ENCODE measurements around the gene ZC3H12A. TPM values are rescaled to one million over a fixed set of nuclear protein-coding genes. Genes with fewer than 3 reads are reported as not detected.
A peak's percentile ranks its signal among the peaks of the same experiment; 100 is the strongest.
"Not testable (repeated sequence)": the region's sequence is repeated elsewhere in the genome, so short reads cannot be mapped to it uniquely, and the experiment has no call there.

The ZC3H12A gene
- total RNA-seq, 1 experiment from 2014 or later = 3.8 TPM

DNA sequence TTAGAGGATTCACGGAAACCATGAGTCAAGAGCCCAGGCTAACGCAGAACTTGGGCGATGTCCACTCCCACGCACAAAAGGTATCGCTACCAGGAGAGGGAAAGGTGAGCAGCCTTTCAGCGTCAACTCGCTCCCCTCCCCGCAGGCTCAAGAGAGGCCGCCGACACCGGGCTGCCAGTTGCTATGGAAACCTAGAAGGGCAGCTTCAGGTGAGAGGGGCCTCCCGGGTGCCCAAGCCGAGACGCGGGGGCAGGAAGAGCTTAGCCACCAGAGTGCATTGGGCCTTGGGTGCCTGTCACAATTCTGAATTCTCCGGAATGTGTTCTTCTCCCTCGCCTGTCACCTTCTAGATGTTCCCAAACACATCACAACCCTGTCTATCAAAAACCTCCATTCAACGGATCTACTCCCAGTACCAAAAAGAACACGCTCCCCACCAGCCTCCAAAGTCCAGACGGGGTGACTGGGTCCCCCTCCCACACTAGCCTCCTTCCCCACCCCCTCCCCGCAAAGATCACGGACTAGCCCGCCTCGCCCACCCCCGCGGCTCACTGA lies 39.5 kb downstream of the ZC3H12A start:
- peak; percentile 17 for DNase-seq
- H3K27me3 ChIP-seq = no peaks in the 10 kb centered on the region
- no peaks in the 10 kb centered on the region for H3K9me3 ChIP-seq
- peaks cover 28% of the 10 kb centered on the region for H3K36me3 ChIP-seq
- H3K4me3 ChIP-seq = peak overlapping the region; percentile 70

DNA sequence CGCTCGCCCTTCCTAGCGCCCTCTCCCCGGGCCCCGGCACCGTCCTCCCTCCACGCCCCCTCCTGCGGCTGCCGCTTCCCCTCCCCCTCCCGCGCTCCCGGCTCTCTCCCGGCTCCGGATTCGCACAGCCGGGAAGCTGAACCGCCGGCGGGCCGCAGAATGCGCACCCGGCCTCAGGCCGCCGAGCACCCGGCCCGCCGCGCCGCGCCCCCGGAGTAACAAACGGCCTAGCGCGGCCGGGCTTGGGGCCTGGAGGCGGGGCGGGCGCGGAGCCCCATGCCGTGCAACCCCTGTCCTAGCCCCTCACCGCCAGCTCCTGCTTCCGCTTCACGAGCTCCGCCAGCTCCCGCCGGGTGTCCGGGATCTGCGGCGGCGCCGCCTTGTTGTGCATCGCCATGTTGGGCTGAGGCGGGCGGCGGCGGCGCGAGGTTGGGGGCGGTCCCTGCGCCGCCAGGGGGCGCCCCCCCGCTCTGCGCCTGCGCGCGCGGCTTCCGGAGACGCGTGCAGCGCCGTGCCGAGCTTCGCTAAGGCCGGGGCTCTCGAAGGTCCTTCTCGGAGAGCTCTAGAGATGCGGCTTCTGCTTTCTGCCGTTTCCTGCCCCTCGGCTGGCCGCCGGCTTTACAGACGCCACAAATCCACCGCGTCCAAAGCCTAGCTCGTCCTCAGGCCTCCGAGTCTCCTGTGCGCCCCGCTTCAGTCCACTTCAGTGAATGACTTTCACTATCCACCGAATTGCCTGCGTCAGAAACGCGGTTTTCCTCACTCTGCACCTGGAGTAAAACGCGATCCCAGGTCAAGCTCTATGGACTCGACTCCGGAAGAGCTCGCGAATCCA lies 40.2 kb downstream of the ZC3H12A start, which contains the start of gene MEAF6:
Gene MEAF6, minus strand, starts transcription at position 417 of the 835 bp plus-strand sequence. Its CDS starts 20 bp downstream, at position 397.
- Histone ChIP-seq H3K36me3 (peaks cover 25% of the 10 kb centered on the region), H3K4me3 (peak within 1 kb of the TSS; percentile 70), H3K9me3 (no peaks in the 10 kb centered on the region), H3K27me3 (no peaks in the 10 kb centered on the region)
- peak; percentile 82 for DNase-seq

DNA sequence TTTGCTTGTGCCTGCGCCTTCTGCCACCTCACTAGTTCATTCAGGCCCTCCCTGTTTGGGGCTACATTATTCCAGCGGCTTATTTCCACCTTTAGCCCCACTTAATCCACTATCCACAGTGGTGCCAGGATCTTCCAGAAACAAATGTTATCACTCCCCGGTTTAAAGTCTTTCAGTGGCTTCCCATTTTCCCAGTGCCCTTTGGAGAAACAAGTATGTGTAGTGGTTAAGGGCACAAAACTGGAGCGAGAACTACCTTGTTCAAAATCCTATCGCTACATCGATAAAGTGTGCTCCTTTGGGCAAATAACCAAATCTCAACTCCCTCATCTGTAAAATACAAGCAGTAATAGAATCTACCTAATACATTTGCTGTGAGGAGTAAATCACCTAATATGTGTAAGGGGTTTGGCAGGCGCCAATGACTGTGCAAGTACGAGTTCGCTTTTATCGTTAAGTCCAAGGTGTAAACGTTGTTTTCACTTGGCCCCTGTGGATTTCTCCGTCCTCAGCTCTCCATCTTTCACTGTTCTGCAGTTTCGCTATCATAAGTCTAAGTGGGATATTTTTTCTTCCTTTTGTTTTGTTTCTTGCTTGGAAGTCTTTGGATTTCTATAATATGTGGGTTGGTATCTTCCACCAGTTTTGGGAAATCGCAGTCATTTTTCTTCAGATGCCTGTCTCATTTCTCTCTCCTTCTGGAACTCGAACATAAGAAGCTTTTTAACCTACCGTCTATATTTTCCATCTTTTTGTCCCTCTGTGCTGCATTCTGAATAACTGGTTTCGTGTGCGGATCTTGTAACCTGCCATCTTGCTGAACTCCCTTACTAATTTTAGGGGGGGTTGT lies 41.0 kb downstream of the ZC3H12A start:
- no peak for DNase-seq
- Histone ChIP-seq H3K36me3 (peaks cover 24% of the 10 kb centered on the region), H3K4me3 (peak overlapping the region; percentile 70), H3K9me3 (no peaks in the 10 kb centered on the region), H3K27me3 (no peaks in the 10 kb centered on the region)

DNA sequence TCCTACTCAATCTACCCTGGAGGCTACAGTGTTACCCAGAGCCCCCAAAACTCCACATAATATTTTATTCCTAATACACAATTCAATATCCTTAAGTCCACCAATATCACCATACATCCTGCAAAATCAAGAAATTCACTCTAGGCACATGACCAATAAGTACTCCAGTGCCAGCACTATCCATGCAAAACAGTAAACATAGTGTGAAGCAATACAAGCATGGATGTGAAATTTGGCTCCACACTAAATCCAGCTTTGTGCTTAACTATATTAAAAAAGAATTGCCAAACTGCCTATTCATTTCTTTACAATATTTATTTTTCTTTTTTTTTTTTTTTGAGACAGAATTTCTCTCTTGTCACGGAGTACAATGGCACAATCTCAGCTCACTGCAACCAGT lies 43.2 kb downstream of the ZC3H12A start:
- H3K4me3 ChIP-seq = no peak overlapping the region
- no peaks in the 10 kb centered on the region for H3K27me3 ChIP-seq
- DNase-seq = no peak
- H3K36me3 ChIP-seq = peaks cover 9% of the 10 kb centered on the region
- no peaks in the 10 kb centered on the region for H3K9me3 ChIP-seq

DNA sequence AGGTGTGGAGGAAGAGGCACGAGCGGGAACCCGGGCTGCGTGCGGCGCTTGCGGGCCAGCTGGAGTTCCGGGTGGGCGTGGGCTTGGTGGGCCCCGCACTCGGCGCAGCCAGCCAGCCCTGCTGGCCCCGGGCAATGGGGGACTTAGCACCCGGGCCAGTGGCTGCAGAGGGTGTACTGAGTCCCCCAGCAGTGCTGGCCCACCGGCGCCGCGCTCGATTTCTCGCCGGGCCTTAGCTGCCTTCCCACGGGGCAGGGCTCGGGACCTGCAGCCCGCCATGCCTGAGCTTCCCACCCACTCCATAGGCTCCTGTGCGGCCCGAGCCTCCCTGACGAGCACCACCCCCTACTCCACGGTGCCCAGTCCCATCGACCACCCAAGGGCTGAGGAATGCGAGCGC lies 43.9 kb downstream of the ZC3H12A start:
- not testable (repeated sequence) for H3K9me3 ChIP-seq, DNase-seq, H3K27me3 ChIP-seq, H3K36me3 ChIP-seq, H3K4me3 ChIP-seq

DNA sequence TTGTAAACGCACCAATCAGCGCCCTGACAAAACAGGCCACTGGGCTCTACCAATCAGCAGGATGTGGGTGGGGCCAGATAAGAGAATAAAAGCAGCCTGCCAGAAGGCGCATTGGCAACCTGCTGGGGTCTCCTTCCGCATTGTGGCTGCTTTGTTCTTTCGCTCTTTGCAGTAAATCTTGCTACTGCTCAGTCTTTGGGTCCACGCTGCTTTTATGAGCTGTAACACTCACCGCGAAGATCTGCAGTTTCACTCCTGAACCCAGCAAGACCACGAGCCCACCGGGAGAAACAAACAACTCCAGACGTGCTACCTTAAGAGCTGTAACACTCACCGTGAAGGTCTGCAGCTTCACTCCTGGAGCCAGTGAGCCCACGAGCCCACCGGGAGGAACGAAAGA lies 44.5 kb downstream of the ZC3H12A start:
- H3K4me3 ChIP-seq, H3K9me3 ChIP-seq, H3K27me3 ChIP-seq, DNase-seq, H3K36me3 ChIP-seq: not testable (repeated sequence)

DNA sequence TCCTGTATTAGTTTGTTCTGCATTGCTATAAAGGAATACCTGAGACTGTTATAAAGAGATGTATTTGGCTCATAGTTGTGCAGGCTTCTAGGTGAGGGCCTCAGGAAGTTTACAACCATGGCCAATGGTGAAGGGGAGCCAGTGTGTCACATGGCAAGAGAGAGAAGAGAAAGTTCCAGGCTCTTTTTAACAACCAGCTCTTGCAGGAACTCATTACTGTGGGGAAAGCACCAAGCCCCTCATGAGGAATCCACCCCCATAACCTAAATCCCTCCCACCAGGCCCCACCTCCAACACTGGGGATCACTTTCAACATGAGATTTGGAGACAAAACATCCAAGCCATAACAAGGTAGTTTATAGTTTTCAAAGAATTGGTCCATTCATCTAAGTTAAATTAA lies 45.2 kb downstream of the ZC3H12A start:
- no peak for DNase-seq
- peaks cover 2% of the 10 kb centered on the region; the same call in 1 of the 2 replicates for H3K9me3 ChIP-seq
- H3K27me3 ChIP-seq = no peaks in the 10 kb centered on the region
- no peaks in the 10 kb centered on the region for H3K36me3 ChIP-seq
- H3K4me3 ChIP-seq = no peak overlapping the region

DNA sequence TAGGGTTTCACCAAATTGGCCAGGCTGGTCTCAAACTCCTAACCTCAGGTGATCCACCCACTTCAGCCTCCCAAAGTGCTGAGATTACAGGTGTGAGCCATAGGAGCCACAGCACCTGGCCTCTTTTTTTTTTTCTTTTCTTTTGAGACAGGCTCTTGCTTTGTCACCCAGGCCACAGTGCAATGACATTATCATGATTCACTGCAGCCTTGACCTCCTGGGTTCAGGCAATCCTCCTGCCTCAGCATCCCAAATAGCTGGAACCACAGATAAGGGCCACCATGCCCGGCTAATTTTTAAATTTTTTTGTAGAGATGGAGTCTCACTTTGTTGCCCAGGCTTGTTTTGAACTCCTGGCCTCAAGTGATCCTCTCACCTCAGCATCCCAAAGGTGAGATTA lies 55.5 kb downstream of the ZC3H12A start:
- DNase-seq, H3K9me3 ChIP-seq, H3K4me3 ChIP-seq, H3K36me3 ChIP-seq, H3K27me3 ChIP-seq: not testable (repeated sequence)

DNA sequence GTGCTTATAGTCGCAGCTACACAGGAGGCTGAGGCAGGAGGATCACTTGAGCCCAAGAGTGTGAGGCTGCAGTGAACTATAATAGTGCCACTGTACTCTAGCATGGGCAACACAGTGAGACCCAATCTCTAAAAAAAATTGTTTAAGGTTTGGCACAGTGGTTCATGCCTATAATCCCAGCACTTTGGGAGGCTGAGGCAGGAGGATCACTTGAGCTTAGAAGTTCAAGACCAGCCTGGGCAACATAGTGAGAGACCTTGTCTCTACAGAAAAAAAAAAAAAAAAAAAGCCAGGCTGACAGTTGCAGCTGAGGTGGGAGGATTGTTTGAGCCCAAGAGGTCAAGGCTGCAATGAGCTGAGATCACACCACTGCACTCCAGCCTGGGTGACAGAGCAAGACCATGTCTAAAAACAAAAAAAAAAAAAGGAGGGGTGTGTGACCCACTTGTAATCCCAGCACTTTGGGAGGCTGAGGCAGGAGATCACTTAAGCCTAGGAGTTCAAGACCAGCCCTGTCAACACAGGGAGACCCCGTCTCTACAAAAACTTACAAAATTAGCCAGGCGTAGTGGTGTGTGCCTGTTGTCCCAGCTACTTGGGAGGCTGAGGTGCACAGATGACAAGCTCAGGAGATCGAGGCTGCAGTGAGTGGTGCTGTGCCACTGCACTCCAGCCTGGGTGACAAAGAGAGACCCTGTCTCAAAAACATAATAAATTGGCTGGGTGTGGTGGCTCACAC lies 58.2 kb downstream of the ZC3H12A start:
- H3K27me3 ChIP-seq, DNase-seq, H3K9me3 ChIP-seq, H3K4me3 ChIP-seq: not testable (repeated sequence)
- H3K36me3 ChIP-seq = peaks cover 26% of the 10 kb centered on the region

DNA sequence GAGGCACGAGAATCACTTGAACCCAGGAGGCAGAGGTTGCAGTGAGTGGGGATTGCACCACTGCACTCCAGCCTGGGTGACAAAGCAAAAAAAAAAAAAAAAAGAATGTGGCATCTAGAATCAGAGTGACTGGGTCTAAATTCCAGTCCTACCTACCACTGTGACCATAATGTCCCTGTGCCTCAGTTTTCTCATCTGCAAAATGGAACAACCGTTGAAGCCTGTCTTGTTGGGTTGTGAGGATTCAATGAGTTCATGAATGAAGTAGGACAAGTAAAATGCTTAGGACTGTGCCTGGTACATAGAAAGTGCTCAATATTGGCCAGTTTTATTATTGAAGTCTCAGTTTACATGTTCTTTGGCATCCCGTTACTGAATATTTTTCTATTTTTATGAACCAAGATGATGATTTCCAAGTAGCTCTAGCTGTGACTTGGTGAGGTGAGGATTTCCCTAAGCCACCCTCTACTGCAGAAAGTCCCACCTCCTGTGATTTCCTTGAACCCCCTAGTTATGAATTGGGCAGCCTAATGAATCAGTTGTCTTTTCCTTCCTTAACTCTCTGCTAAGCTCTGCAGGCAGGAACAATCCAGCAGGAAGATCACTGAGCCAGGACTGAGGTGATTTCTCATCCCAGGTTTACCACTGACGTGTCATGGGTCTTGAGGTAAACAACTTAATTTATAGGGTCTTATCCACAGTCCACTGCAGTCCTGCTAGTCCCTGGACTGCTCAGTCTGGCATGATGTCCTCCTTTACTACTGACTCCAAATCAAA lies 59.1 kb downstream of the ZC3H12A start:
- peaks cover 33% of the 10 kb centered on the region for H3K36me3 ChIP-seq
- no peak overlapping the region for H3K4me3 ChIP-seq
- H3K9me3 ChIP-seq = no peaks in the 10 kb centered on the region
- no peaks in the 10 kb centered on the region for H3K27me3 ChIP-seq
- DNase-seq = no peak

Other genes starting within 250 kb of the ZC3H12A start
- 64.6 and 68.7 TPM in 2 replicates for gene MEAF6, start 40.2 kb downstream of the ZC3H12A start, total RNA-seq (2014; rRNA removed; shearing (Covaris generic); ENCODE audit: low replicate concordance)
- 4.7 and 7.2 TPM in 2 replicates for gene SNIP1, start 79.7 kb downstream of the ZC3H12A start, total RNA-seq (2014; rRNA removed; shearing (Covaris generic); ENCODE audit: low replicate concordance)
- gene DNALI1, start 82.4 kb downstream of the ZC3H12A start, total RNA-seq (2014; rRNA removed; shearing (Covaris generic); ENCODE audit: low replicate concordance) = not detected in 2 replicates
- gene GNL2, start 121.4 kb downstream of the ZC3H12A start, total RNA-seq (2014; rRNA removed; shearing (Covaris generic); ENCODE audit: low replicate concordance) = 66.5 and 126 TPM in 2 replicates
- not detected in 2 replicates for gene RSPO1, start 160.3 kb downstream of the ZC3H12A start, total RNA-seq (2014; rRNA removed; shearing (Covaris generic); ENCODE audit: low replicate concordance)
- gene CDCA8, start 217.9 kb downstream of the ZC3H12A start, total RNA-seq (2014; rRNA removed; shearing (Covaris generic); ENCODE audit: low replicate concordance) = 6.3 and 14.2 TPM in 2 replicates